PC-9 (cell line): Measurements from ENCODE around the gene PANK3. TPM values are rescaled to one million over a fixed set of nuclear protein-coding genes. Genes with fewer than 3 reads are reported as not detected.

Experiments
- BruUV-seq: library from RNA; stranded (reverse); fragments of 400-500 nt; replicated peaks from 2 replicates; lab custom pipeline; 2021; lab: Mats Ljungman, UMichigan
- CTCF ChIA-PET: fragments of 300-600 bp; sonication (Branson Sonifier 250); formaldehyde crosslinking; loops from one replicate; lab custom pipeline; 2022; ENCODE audit warnings: antibody characterized with exemption; lab: Charles Lee
- POLR2A ChIA-PET: fragments of 300-600 bp; sonication (Branson Sonifier 250); formaldehyde crosslinking; loops from one replicate; lab custom pipeline; 2022; ENCODE audit warnings: antibody characterized with exemption; ENCODE audit not compliant: unreplicated experiment; lab: Charles Lee
- DNase-seq, 2 experiments: peaks; one replicate each; pipeline versions ENCODE4 v3.0.0 to v3.0.0-alpha.2; 2015 to 2022; ENCODE audit warnings: mixed read lengths in 1 of 2
- H2AFZ ChIP-seq: fragments of 200-600 bp; sonication (generic); 2 replicates; pipeline ENCODE4 v1.8.1; 2017; ENCODE audit warnings: antibody characterized with exemption
- H3F3A ChIP-seq: fragments of 200-600 bp; sonication (generic); 2 replicates; pipeline ENCODE4 v1.8.1; 2017; ENCODE audit warnings: antibody characterized with exemption, mild to moderate bottlenecking, low read depth; ENCODE audit not compliant: insufficient read depth
- H3K27ac ChIP-seq: fragments of 200-600 bp; sonication (generic); 2 replicates; pipeline ENCODE4 v1.6.1; 2016; ENCODE audit warnings: mixed run types
- H3K27me3 ChIP-seq: fragments of 200-600 bp; sonication (generic); 2 replicates; pipeline ENCODE4 v1.6.1; 2016; ENCODE audit warnings: low read depth, mixed run types; ENCODE audit not compliant: insufficient read depth
- H3K36me3 ChIP-seq: fragments of 200-600 bp; sonication (generic); 2 replicates; pipeline ENCODE4 v1.6.1; 2016; ENCODE audit warnings: low read depth, mixed run types
- H3K4me1 ChIP-seq: fragments of 200-600 bp; sonication (generic); replicated peaks from 2 replicates; pipeline ENCODE4 v1.6.1; 2016; ENCODE audit warnings: mixed run types; ENCODE audit not compliant: insufficient read depth
- H3K4me2 ChIP-seq: fragments of 200-600 bp; sonication (generic); 2 replicates; pipeline ENCODE4 v1.6.1; 2017; ENCODE audit warnings: mixed run types
- H3K4me3 ChIP-seq: fragments of 200-600 bp; sonication (generic); 2 replicates; pipeline ENCODE4 v1.6.1; 2016; ENCODE audit warnings: mixed run types
- H3K79me2 ChIP-seq: fragments of 200-600 bp; sonication (generic); 2 replicates; pipeline ENCODE4 v1.6.1; 2017; ENCODE audit warnings: low read depth, mixed run types
- H3K9me2 ChIP-seq: fragments of 200-600 bp; sonication (generic); 2 replicates; pipeline ENCODE4 v1.8.1; 2017; ENCODE audit warnings: mild to moderate bottlenecking; ENCODE audit not compliant: insufficient read depth
- H3K9me3 ChIP-seq: fragments of 200-600 bp; sonication (generic); 2 replicates; pipeline ENCODE4 v1.8.1; 2016; ENCODE audit warnings: low read depth; ENCODE audit not compliant: insufficient read depth
- H4K20me1 ChIP-seq: fragments of 200-600 bp; sonication (generic); 2 replicates; pipeline ENCODE4 v1.8.1; 2017; ENCODE audit not compliant: insufficient read depth
- EZH2 ChIP-seq: fragments of 200-600 bp; sonication (generic); IDR thresholded peaks from 2 replicates; pipeline ENCODE4 v1.8.0; 2017; ENCODE audit warnings: antibody characterized with exemption, low read depth
- intact Hi-C: fragments of 100-400 bp; cut with micrococcal nuclease; formaldehyde crosslinking; loops from one replicate; pipeline ENCODE4 v1.10.0; 2022; ENCODE audit not compliant: unreplicated experiment
- total RNA-seq: library from RNA; stranded (reverse); gene quantifications from 2 replicates; pipeline ENCODE4 v1.2.3, GENCODE V29; 2021
- TF ChIP-seq, protein P1 (sequence below): fragments of 200-600 bp; sonication (generic); conservative IDR thresholded peaks from 2 replicates; pipeline ENCODE4 v1.6.1; 2017; ENCODE audit warnings: mixed run types, antibody characterized with exemption, mild to moderate bottlenecking, moderate library complexity

PANK3 gene
- total RNA-seq, 1 experiment from 2014 or later: 60.8 TPM

GRCh38 chr5:168580227-168580508 is 1.0 kb upstream of the PANK3 start:
- BruUV-seq: TSS peak; percentile 95

GRCh38 chr5:168579488-168580226 is 489 bp upstream of the PANK3 start:
- POLR2A ChIA-PET: interaction anchor here (0.6 kb wide), 3 partner anchors 35 to 1640 kb away, joined by 3 read pairs; no protein-coding TSS in a partner anchor

More at GRCh38 chr5:168580227-168580508, 1.0 kb upstream of the PANK3 start:
- H3K9me2 ChIP-seq: no peaks in the 10 kb centered on the region
- POLR2A ChIA-PET: interaction anchor here (0.6 kb wide), 2 partner anchors 35 to 245 kb away, joined by 3 read pairs; no protein-coding TSS in a partner anchor
- no peaks in the 10 kb centered on the region for H3K27me3 ChIP-seq
- no peaks in the 10 kb centered on the region; the same call in 1 of the 2 replicates for H3K36me3 ChIP-seq
- CTCF ChIA-PET: no interaction called here
- peak overlapping the region; percentile 96 for H2AFZ ChIP-seq
- no peak for TF ChIP-seq EZH2
- TF ChIP-seq, protein P1, sequence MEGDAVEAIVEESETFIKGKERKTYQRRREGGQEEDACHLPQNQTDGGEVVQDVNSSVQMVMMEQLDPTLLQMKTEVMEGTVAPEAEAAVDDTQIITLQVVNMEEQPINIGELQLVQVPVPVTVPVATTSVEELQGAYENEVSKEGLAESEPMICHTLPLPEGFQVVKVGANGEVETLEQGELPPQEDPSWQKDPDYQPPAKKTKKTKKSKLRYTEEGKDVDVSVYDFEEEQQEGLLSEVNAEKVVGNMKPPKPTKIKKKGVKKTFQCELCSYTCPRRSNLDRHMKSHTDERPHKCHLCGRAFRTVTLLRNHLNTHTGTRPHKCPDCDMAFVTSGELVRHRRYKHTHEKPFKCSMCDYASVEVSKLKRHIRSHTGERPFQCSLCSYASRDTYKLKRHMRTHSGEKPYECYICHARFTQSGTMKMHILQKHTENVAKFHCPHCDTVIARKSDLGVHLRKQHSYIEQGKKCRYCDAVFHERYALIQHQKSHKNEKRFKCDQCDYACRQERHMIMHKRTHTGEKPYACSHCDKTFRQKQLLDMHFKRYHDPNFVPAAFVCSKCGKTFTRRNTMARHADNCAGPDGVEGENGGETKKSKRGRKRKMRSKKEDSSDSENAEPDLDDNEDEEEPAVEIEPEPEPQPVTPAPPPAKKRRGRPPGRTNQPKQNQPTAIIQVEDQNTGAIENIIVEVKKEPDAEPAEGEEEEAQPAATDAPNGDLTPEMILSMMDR: no peak
- no peak for DNase-seq
- peak overlapping the region; percentile 99 for H3K4me3 ChIP-seq
- peaks cover 26% of the 10 kb centered on the region for H3K4me1 ChIP-seq
- intact Hi-C loops: no loop called here
- peak overlapping the region; percentile 93 for H3K4me2 ChIP-seq
- no peaks in the 10 kb centered on the region for H3K9me3 ChIP-seq
- H3K79me2 ChIP-seq: peaks cover 38% of the 10 kb centered on the region
- H3F3A ChIP-seq: no peaks in the 10 kb centered on the region
- peaks cover 28% of the 10 kb centered on the region for H4K20me1 ChIP-seq
- H3K27ac ChIP-seq: peak overlapping the region; percentile 80

DNA sequence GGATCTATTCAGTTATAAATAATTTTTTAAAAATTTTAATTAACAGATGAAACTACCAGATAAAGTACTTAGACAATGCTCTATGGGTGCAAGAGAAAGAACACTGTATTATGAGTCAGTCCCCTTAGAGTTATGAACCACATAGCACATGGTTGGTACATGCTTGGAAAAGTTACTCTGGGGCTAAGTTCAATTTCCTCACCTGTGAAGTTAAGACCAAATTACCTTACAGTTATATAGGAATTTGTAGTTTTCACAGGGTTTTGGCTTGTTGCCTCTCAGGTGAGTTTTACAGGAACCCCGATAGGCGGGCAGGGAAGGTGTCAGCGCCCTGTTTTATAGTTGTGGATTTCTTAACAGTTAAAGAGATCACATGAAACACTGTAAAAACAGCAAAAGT is 1.2 kb downstream of the PANK3 start:
- DNase-seq: peak in 1 of 2 experiments; percentile 43
- no peak for TF ChIP-seq EZH2
- TF ChIP-seq, protein P1: no peak
- no peaks in the 10 kb centered on the region for H3F3A ChIP-seq
- peaks cover 26% of the 10 kb centered on the region for H3K4me1 ChIP-seq
- no TSS peak for BruUV-seq
- intact Hi-C loops: loop anchor here (1.0 to 10.0 kb wide), 4 partner anchors 93 to 773 kb away; partner anchors contain the start of gene RARS1
- ChIA-PET CTCF (no interaction called here), POLR2A (no interaction called here)
- no peaks in the 10 kb centered on the region for H3K9me3 ChIP-seq
- H3K27ac ChIP-seq: peak overlapping the region; percentile 80; the same call in 1 of the 2 replicates
- peaks cover 6% of the 10 kb centered on the region; the same call in 1 of the 2 replicates for H3K36me3 ChIP-seq
- peaks cover 50% of the 10 kb centered on the region for H3K79me2 ChIP-seq
- H3K27me3 ChIP-seq: no peaks in the 10 kb centered on the region
- peak overlapping the region; percentile 98 for H3K4me2 ChIP-seq
- no peaks in the 10 kb centered on the region for H3K9me2 ChIP-seq
- peak overlapping the region; percentile 99 for H3K4me3 ChIP-seq
- H4K20me1 ChIP-seq: peaks cover 40% of the 10 kb centered on the region
- H2AFZ ChIP-seq: 0 out of 2 replicates have a peak overlapping the region, but pooled peaks have one; percentile 76

More at GRCh38 chr5:168579488-168580226, 489 bp upstream of the PANK3 start:
- Histone ChIP-seq H3K4me1 (peaks cover 26% of the 10 kb centered on the region), H3K4me2 (peak overlapping the region; percentile 93), H4K20me1 (peaks cover 33% of the 10 kb centered on the region), H3K27ac (peak overlapping the region; percentile 80), H3K27me3 (no peaks in the 10 kb centered on the region), H3K9me2 (no peaks in the 10 kb centered on the region), H3K9me3 (no peaks in the 10 kb centered on the region), H3K4me3 (peak overlapping the region; percentile 99), H3K79me2 (peaks cover 43% of the 10 kb centered on the region), H3K36me3 (peaks cover 4% of the 10 kb centered on the region; the same call in 1 of the 2 replicates), H3F3A (no peaks in the 10 kb centered on the region), H2AFZ (peak overlapping the region; percentile 96)
- DNase-seq: peak; percentile 97 to 99
- intact Hi-C loops: loop anchor here (1.0 to 10.0 kb wide), 4 partner anchors 95 to 1004 kb away; partner anchors contain the start of genes RARS1 and SPDL1
- no TSS peak for BruUV-seq
- CTCF ChIA-PET: no interaction called here
- TF ChIP-seq EZH2: no peak
- TF ChIP-seq, protein P1: no peak
